Gastroesophageal sphincter (tissue), 4 donors: ENCODE results near the gene AP4E1. TPM values are rescaled to one million over a fixed set of nuclear protein-coding genes. Genes with fewer than 3 reads are reported as not detected.
"Not testable (repeated sequence)": the region's sequence is repeated elsewhere in the genome, so short reads cannot be mapped to it uniquely, and the experiment has no call there.

Experiments used
- ATAC-seq: fragments of 150-250 bp; one replicate; pipeline ENCODE4 v1.9.1; 2016; ENCODE audit warnings: mild to moderate bottlenecking, moderate library complexity
- H3K27ac ChIP-seq, 4 donors: fragments of 200-600 bp; sonication (generic) in 3 of 4; 1 replicate in 3 of 4; 2 replicates in 1 of 4; pipeline ENCODE4 v1.5.1; 2016 to 2019
- H3K27me3 ChIP-seq: fragments of 200-600 bp; sonication (generic); one replicate; pipeline ENCODE4 v1.5.1; 2019
- H3K36me3 ChIP-seq, 2 donors: fragments of 200-600 bp; sonication (generic); one replicate each; pipeline ENCODE4 v1.5.1; 2019; ENCODE audit warnings: control low read depth in 1 of 2
- H3K4me1 ChIP-seq, 3 donors: fragments of 200-600 bp; sonication (generic); 1 replicate in 2 of 3; 2 replicates in 1 of 3; pipeline ENCODE4 v1.5.1; 2016 to 2019; ENCODE audit warnings: control low read depth in 2 of 3
- H3K4me3 ChIP-seq, 2 donors: fragments of 200-600 bp; sonication (generic); one replicate each; pipeline ENCODE4 v1.5.1; 2019; ENCODE audit warnings: mild to moderate bottlenecking in 1 of 2, moderate library complexity in 1 of 2
- H3K9me3 ChIP-seq, 3 donors: fragments of 200-600 bp; sonication (generic); one replicate each; pipeline ENCODE4 v1.5.1; 2017 to 2019; ENCODE audit warnings: control low read depth in 2 of 3
- EP300 ChIP-seq: sonication (generic); formaldehyde crosslinking; IDR thresholded peaks from one replicate; pipeline ENCODE4 v1.6.1; 2017; ENCODE audit warnings: antibody characterized with exemption, mild to moderate bottlenecking
- POLR2A ChIP-seq, 2 donors: fragments of 450-650 bp; IDR thresholded peaks; one replicate each; pipeline ENCODE4 v1.6.1; 2017; ENCODE audit warnings: antibody characterized with exemption in 2 of 2, mild to moderate bottlenecking in 2 of 2, moderate library complexity in 1 of 2
- POLR2AphosphoS5 ChIP-seq: sonication (generic); formaldehyde crosslinking; IDR thresholded peaks from one replicate; pipeline ENCODE4 v1.6.1; 2017; ENCODE audit warnings: antibody characterized with exemption
- WGBS, 2 donors: methylation state at CpG; one replicate each; pipeline ENCODE4 v1.1.5; 2018; ENCODE audit warnings: low coverage in 1 of 2; 5-methylcytosine and 5-hydroxymethylcytosine counted together
- total RNA-seq, 4 donors: library from RNA; depleted of rRNA; stranded (reverse); fragments of >200 nt; gene quantifications; one replicate each; pipeline ENCODE4 v1.1.0, GENCODE V29; 2016
- TF ChIP-seq, protein P1 (sequence below), 4 experiments: fragments of 200-600 bp in 2 of 4; fragments of 450-650 bp in 2 of 4; sonication (generic) in 1 of 4; IDR thresholded peaks; one replicate each; pipeline ENCODE4 v1.5.1; 2017 to 2019; ENCODE audit warnings: antibody characterized with exemption in 4 of 4, mild to moderate bottlenecking in 2 of 4, moderate library complexity in 2 of 4

Gene AP4E1
- total RNA-seq, 4 donors from 2014 or later = 10.6 to 18.5 (median 14.0) TPM

DNA sequence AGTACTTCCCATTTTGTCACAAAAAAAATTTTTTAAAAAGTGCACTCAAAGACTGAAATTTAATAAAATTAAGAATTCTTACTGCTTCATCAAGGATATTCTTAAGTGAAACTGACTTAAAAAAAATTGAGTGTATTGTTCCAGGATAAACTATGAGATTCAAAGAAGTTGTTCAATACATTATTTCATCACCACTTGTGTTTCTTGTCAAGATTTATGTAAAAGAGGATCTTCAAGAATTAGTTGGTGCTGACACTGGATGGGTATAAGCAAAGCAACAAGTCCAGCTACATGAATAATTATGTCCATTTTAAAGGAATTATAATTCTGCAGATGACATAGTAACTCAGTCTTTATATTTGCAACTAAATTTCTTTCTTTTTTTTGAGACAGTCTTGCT lies 4.3 kb upstream of the AP4E1 start:
- Histone ChIP-seq H3K36me3 (peaks cover 0 to 5% of the 10 kb centered on the region in 2 donors), H3K4me1 (peaks cover 0 to 13% (median 4%) of the 10 kb centered on the region in 3 donors), H3K4me3 (no peak overlapping the region), H3K27me3 (no peaks in the 10 kb centered on the region), H3K9me3 (no peaks in the 10 kb centered on the region), H3K27ac (no peak overlapping the region)
- ATAC-seq = no peak
- no peak for TF ChIP-seq EP300
- TF ChIP-seq, protein P1, sequence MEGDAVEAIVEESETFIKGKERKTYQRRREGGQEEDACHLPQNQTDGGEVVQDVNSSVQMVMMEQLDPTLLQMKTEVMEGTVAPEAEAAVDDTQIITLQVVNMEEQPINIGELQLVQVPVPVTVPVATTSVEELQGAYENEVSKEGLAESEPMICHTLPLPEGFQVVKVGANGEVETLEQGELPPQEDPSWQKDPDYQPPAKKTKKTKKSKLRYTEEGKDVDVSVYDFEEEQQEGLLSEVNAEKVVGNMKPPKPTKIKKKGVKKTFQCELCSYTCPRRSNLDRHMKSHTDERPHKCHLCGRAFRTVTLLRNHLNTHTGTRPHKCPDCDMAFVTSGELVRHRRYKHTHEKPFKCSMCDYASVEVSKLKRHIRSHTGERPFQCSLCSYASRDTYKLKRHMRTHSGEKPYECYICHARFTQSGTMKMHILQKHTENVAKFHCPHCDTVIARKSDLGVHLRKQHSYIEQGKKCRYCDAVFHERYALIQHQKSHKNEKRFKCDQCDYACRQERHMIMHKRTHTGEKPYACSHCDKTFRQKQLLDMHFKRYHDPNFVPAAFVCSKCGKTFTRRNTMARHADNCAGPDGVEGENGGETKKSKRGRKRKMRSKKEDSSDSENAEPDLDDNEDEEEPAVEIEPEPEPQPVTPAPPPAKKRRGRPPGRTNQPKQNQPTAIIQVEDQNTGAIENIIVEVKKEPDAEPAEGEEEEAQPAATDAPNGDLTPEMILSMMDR (IDR thresholded peaks at IDR 0.05) = no peak
- TF ChIP-seq POLR2AphosphoS5 = no peak
- no peak for TF ChIP-seq POLR2A (IDR thresholded peaks at IDR 0.05)

DNA sequence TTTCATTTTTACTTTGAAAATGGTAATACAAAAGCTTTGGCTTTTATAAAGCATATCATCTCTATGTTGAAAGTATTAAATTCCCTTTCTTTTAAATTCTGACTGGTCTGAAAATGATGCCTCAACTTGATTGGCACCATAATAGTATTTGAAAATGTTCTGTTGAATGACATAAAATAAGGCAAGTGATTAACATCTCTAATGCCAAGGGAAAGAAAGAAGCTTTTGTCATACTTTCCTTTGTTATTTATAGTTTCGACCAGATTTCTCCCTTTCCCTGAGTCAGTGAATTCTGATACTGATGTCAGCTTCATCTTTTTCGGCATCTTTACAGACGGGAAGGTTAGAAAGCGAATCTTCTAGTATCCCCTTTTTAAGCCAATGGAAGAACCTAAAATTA lies 3.4 kb upstream of the AP4E1 start:
- Histone ChIP-seq H3K27ac (no peak overlapping the region), H3K9me3 (no peaks in the 10 kb centered on the region), H3K36me3 (peaks cover 0 to 5% of the 10 kb centered on the region in 2 donors), H3K4me3 (no peak overlapping the region), H3K27me3 (no peaks in the 10 kb centered on the region), H3K4me1 (peaks cover 0 to 22% (median 13%) of the 10 kb centered on the region in 3 donors)
- TF ChIP-seq POLR2A (IDR thresholded peaks at IDR 0.05) = no peak
- no peak for ATAC-seq
- WGBS, 2 donors = 85 to 87% methylated on average over 4 of the region's 4 CpGs

DNA sequence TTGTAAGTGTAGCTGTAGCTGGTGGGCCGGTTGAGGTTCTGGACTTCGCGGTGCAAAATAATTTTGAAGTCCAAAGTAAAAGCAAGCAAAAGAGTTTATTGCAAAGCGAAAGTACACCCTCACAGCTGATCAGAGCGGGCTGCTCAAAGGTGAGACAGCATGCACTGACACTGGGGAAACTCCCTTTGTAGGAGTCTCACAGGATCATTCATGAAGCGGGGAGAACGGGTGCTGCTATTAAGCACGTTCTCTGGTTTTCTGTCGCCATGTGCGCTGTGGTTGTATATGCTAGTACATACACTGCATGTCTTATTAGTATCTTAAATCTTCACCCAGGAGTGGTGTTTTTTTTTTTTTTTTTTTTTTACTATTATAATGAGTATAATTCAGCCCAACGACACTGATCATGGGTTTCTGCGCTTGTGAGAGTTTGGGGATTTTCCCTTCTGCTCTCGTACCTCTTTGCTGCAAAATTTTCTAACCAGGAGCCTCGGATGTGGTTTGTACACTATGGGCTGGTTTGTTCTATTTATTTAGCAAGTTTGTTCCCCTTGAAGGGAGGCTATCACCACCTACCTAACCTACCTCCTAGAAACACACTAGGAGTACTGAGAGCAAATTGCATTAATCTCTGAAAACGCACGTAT lies 1.4 kb upstream of the AP4E1 start:
- TF ChIP-seq POLR2A (IDR thresholded peaks at IDR 0.05) (no peak), POLR2AphosphoS5 (no peak), EP300 (no peak)
- TF ChIP-seq, protein P1 (IDR thresholded peaks at IDR 0.05) = no peak
- Histone ChIP-seq H3K27me3 (no peaks in the 10 kb centered on the region), H3K36me3 (peaks cover 0 to 12% of the 10 kb centered on the region in 2 donors), H3K9me3 (no peaks in the 10 kb centered on the region), H3K4me3 (peak overlapping the region; percentile 50 to 75), H3K27ac (peak overlapping the region in 3 of 4 donors; percentile 94 to 99 (median 95)), H3K4me1 (peaks cover 0 to 33% (median 19%) of the 10 kb centered on the region in 3 donors)
- WGBS, 2 donors = 61 to 68% methylated on average over 8 to 15 of the region's 16 CpGs
- no peak for ATAC-seq

DNA sequence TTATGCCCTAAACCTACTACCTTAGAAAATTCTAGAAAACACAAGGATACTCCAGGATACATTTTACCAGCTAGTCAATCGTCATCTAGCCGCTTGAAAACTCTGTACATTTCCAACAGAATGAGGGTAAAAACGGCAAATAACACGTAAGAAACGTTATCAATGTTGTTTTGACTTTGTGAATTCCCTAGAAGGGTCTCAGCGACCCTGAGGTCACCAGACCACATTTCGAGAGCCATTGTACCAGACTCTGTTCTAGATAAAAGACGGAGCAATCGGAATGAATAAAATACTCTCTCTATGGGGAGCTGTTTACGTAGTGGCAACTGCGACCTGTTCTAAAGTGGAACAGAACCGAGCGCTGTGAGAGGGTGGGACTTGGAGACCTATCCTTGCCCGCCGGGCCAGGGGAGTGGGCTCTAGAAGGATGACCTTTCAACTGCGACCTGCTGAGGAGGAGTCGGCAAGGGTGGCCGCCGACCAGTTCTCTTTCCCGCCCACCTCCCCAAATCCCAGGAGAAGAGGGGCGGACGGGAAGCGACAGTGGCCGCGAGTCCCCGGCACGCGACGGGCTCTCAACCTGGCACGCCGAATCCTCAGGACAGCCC lies 778 bp upstream of the AP4E1 start:
- no peak for TF ChIP-seq POLR2AphosphoS5
- TF ChIP-seq, protein P1 (IDR thresholded peaks at IDR 0.05) = no peak
- TF ChIP-seq POLR2A (IDR thresholded peaks at IDR 0.05) = no peak
- TF ChIP-seq EP300 = no peak
- 2 to 4% methylated on average over 10 to 20 of the region's 31 CpGs for WGBS, 2 donors
- Histone ChIP-seq H3K4me1 (peaks cover 0 to 33% (median 19%) of the 10 kb centered on the region in 3 donors), H3K9me3 (no peaks in the 10 kb centered on the region), H3K36me3 (peaks cover 0 to 18% of the 10 kb centered on the region in 2 donors), H3K4me3 (peak overlapping the region; percentile 50 to 75), H3K27ac (peak overlapping the region; percentile 70 to 99 (median 94)), H3K27me3 (no peaks in the 10 kb centered on the region)
- ATAC-seq = peak; percentile 50

DNA sequence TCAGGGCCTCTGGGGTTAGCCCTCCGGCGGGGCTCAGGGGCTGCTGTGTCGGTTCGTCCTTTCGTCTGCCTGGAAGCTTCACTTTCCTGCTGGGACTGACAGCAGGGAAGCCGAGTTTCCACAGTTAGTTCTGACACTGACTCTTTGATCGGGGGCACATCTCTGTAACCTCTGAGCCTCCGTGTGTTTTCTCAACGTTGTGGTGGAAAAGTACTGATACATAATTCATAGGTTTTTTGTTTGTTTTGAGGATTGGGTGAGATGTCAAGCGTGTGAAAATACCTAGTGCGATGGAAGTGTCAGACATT lies 481 bp downstream of the AP4E1 start:
- peak overlapping the region; percentile 50 to 75 for H3K4me3 ChIP-seq
- peaks cover 0 to 33% (median 19%) of the 10 kb centered on the region in 3 donors for H3K4me1 ChIP-seq
- TF ChIP-seq, protein P1 (IDR thresholded peaks at IDR 0.05) = no peak
- TF ChIP-seq POLR2A (IDR thresholded peaks at IDR 0.05) (no peak), POLR2AphosphoS5 (no peak), EP300 (no peak)
- H3K36me3 ChIP-seq = peaks cover 0 to 29% of the 10 kb centered on the region in 2 donors
- H3K9me3 ChIP-seq = no peaks in the 10 kb centered on the region
- no peaks in the 10 kb centered on the region for H3K27me3 ChIP-seq
- peak overlapping the region; percentile 19 to 99 (median 94) for H3K27ac ChIP-seq
- WGBS, 2 donors = 0 to 2% methylated on average over 5 of the region's 11 CpGs
- no peak for ATAC-seq

DNA sequence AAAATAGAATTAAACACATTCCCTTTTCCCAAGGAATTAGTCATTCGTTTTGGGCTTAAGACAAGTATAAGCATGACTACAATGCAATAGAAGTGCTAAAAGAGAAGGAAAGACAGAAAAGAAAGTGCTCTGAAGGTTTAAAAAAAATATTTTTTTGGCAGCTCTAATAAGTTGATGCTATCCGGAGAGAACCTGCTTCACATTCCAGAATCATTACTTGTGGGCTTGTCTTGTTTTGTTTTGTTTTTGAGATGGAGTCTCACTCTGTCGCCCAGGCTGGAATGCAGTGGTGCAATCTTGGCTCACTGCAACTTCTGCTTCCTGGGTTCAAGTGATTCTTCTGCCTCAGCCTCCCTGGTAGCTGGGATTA lies 1.9 kb downstream of the AP4E1 start:
- H3K27me3 ChIP-seq, H3K4me3 ChIP-seq, H3K9me3 ChIP-seq: not testable (repeated sequence)
- H3K36me3 ChIP-seq = peaks cover 0 to 32% of the 10 kb centered on the region in 2 donors
- H3K4me1 ChIP-seq = peaks cover 0 to 33% (median 19%) of the 10 kb centered on the region in 3 donors
- ATAC-seq = peak; percentile 24
- 33 to 37% methylated on average over 3 of the region's 3 CpGs for WGBS, 2 donors
- peak overlapping the region in 2 of 4 donors; percentile 37 to 99 for H3K27ac ChIP-seq
